IMR-90 (cell line): ENCODE results near the gene HSD17B8.

Source experiments
- FOS ChIP-seq: fragments of 150-350 bp; IDR thresholded peaks from 2 replicates; pipeline ENCODE4 v1.6.1; 2016; ENCODE audit warnings: low read depth, low read length
- MAFK ChIP-seq: IDR thresholded peaks from 2 replicates; pipeline ENCODE4 v1.6.1; 2012; ENCODE audit warnings: low read depth, low read length, improper control_type of control experiment
- MXI1 ChIP-seq: IDR thresholded peaks from 2 replicates; pipeline ENCODE4 v1.6.1; 2012; ENCODE audit warnings: low read depth, mild to moderate bottlenecking, low read length, moderate library complexity, borderline replicate concordance
- NFE2L2 ChIP-seq: fragments of 150-350 bp; IDR thresholded peaks from 2 replicates; pipeline ENCODE4 v1.6.1; 2016; ENCODE audit warnings: low read depth, mild to moderate bottlenecking, low read length
- POLR2A ChIP-seq: IDR thresholded peaks from 2 replicates; pipeline ENCODE4 v1.6.1; 2012; ENCODE audit warnings: mild to moderate bottlenecking, low read depth, low read length
- RCOR1 ChIP-seq: IDR thresholded peaks from 2 replicates; pipeline ENCODE4 v1.6.1; 2012; ENCODE audit warnings: mild to moderate bottlenecking, low read length, improper control_type of control experiment; ENCODE audit not compliant: insufficient replicate concordance
- TF ChIP-seq, protein P1 (sequence below): conservative IDR thresholded peaks from 2 replicates; pipeline ENCODE4 v1.5.1; 2012; ENCODE audit warnings: mild to moderate bottlenecking, low read depth, low read length, improper control_type of control experiment

DNA sequence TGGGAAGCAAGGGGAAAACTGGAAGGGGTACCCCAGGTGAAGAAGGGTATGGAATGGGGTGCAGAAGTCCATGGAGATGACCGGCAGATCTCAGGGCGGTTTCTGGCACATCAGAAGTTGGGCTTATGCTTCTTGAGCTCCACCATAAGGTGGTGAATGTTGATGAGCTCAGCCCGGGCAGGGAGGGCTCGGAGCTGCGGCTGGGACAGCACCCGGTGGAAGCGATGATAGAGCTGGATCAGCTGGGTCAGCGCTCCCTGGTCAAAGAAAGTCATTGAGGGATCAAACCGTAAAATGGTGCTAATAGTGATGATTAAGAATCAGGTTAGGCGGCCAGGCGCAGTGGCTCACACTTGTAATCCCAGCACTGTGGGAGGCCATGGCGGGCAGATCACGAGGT is 46.3 kb downstream of the HSD17B8 start:
- TF ChIP-seq POLR2A (no peak), FOS (no peak), MXI1 (no peak), RCOR1 (no peak), NFE2L2 (no peak), MAFK (no peak)
- TF ChIP-seq, protein P1, sequence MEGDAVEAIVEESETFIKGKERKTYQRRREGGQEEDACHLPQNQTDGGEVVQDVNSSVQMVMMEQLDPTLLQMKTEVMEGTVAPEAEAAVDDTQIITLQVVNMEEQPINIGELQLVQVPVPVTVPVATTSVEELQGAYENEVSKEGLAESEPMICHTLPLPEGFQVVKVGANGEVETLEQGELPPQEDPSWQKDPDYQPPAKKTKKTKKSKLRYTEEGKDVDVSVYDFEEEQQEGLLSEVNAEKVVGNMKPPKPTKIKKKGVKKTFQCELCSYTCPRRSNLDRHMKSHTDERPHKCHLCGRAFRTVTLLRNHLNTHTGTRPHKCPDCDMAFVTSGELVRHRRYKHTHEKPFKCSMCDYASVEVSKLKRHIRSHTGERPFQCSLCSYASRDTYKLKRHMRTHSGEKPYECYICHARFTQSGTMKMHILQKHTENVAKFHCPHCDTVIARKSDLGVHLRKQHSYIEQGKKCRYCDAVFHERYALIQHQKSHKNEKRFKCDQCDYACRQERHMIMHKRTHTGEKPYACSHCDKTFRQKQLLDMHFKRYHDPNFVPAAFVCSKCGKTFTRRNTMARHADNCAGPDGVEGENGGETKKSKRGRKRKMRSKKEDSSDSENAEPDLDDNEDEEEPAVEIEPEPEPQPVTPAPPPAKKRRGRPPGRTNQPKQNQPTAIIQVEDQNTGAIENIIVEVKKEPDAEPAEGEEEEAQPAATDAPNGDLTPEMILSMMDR = no peak
